Sigmoid colon (tissue), 4 donors: ENCODE measurements around the gene SSX3.

ENCODE experiments used
- POLR2AphosphoS5 ChIP-seq, 4 donors: sonication (generic); formaldehyde crosslinking; IDR thresholded peaks; one replicate each; pipeline ENCODE4 v1.6.1; 2017; ENCODE audit warnings: antibody characterized with exemption in 4 of 4
- TF ChIP-seq, protein P1 (sequence below), 4 experiments: fragments of 450-650 bp in 3 of 4; fragments of 200-600 bp in 1 of 4; IDR thresholded peaks; one replicate each; pipeline ENCODE4 v1.5.1; 2016 to 2019; ENCODE audit warnings: antibody characterized with exemption in 4 of 4, mild to moderate bottlenecking in 3 of 4, moderate library complexity in 2 of 4

GRCh38 chrX:48357681-48358080, 1.2 kb upstream of the SSX3 start:
- TF ChIP-seq POLR2AphosphoS5 (IDR thresholded peaks at IDR 0.05) = no peak
- TF ChIP-seq, protein P1, sequence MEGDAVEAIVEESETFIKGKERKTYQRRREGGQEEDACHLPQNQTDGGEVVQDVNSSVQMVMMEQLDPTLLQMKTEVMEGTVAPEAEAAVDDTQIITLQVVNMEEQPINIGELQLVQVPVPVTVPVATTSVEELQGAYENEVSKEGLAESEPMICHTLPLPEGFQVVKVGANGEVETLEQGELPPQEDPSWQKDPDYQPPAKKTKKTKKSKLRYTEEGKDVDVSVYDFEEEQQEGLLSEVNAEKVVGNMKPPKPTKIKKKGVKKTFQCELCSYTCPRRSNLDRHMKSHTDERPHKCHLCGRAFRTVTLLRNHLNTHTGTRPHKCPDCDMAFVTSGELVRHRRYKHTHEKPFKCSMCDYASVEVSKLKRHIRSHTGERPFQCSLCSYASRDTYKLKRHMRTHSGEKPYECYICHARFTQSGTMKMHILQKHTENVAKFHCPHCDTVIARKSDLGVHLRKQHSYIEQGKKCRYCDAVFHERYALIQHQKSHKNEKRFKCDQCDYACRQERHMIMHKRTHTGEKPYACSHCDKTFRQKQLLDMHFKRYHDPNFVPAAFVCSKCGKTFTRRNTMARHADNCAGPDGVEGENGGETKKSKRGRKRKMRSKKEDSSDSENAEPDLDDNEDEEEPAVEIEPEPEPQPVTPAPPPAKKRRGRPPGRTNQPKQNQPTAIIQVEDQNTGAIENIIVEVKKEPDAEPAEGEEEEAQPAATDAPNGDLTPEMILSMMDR (IDR thresholded peaks at IDR 0.05) = no peak
